Right lobe of liver (tissue), 4 donors: ENCODE data around the gene PCNX1.

Experiments
- POLR2A ChIP-seq: fragments of 450-650 bp; IDR thresholded peaks from one replicate; pipeline ENCODE4 v1.6.1; 2017; ENCODE audit warnings: antibody characterized with exemption, mild to moderate bottlenecking
- TF ChIP-seq, protein P1 (sequence below), 4 donors: fragments of 200-600 bp in 3 of 4; fragments of 450-650 bp in 1 of 4; IDR thresholded peaks; one replicate each; pipeline versions ENCODE4 v1.5.1 to v1.8.0; 2016 to 2022; ENCODE audit warnings: antibody characterized with exemption in 4 of 4, mild to moderate bottlenecking in 2 of 4
- donor health status: DM: no; HTN: no; CAD: no.
- donor health status: DM: no; HTN: no; CAD: no.
- donor health status: DM: no; HTN: yes; CAD: no.

DNA sequence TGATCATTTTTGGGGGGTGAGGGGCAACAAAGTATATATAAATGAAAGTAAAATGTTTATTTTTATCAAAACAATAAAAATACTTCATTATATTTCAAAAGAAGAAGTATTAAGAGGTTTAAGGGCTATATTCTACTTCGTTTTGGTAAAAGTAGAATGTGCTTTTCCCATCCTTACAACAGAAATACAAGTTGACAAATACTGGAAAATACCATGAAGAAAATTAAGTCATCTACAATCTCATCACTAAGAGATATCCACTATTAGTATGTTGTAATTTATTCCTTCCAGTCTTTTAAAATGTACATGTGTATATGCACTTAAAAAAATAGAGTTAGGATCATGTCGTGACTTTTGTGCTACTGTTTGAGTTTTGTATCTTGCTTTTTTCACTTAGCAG is 92.8 kb downstream of the PCNX1 start:
- TF ChIP-seq, protein P1, sequence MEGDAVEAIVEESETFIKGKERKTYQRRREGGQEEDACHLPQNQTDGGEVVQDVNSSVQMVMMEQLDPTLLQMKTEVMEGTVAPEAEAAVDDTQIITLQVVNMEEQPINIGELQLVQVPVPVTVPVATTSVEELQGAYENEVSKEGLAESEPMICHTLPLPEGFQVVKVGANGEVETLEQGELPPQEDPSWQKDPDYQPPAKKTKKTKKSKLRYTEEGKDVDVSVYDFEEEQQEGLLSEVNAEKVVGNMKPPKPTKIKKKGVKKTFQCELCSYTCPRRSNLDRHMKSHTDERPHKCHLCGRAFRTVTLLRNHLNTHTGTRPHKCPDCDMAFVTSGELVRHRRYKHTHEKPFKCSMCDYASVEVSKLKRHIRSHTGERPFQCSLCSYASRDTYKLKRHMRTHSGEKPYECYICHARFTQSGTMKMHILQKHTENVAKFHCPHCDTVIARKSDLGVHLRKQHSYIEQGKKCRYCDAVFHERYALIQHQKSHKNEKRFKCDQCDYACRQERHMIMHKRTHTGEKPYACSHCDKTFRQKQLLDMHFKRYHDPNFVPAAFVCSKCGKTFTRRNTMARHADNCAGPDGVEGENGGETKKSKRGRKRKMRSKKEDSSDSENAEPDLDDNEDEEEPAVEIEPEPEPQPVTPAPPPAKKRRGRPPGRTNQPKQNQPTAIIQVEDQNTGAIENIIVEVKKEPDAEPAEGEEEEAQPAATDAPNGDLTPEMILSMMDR (IDR thresholded peaks at IDR 0.05) = no peak
- no peak for TF ChIP-seq POLR2A
